ENCODE results near the gene ENOX1. TPM values are rescaled to one million over a fixed set of nuclear protein-coding genes. Genes with fewer than 3 reads are reported as not detected.

The ENOX1 gene
- polyA plus RNA-seq, 3 donors = 0.04 TPM; not detected in 2

GRCh38 chr13:43431841-43432240 lies 354.9 kb downstream of the ENOX1 start:
- Histone ChIP-seq H3K4me3 (replicated peaks in 1 of 3; ENCODE audit: low read depth in 2 of 3, low read length in 3 of 3) (no peak overlapping the region), H3K27me3 (ENCODE audit: control insufficient read depth in 2 of 2, insufficient read depth in 2 of 2, low read length in 2 of 2) (no peaks in the 10 kb centered on the region), H2AFZ (ENCODE audit: insufficient read depth, low read depth, low read length, poor library complexity, severe bottlenecking) (no peak overlapping the region), H3K9me3 (replicated peaks in 1 of 2; ENCODE audit: control insufficient read depth in 1 of 2, insufficient read depth in 1 of 2, low read length in 2 of 2) (no peaks in the 10 kb centered on the region), H4K20me1 (ENCODE audit: insufficient read depth, low read length) (no peaks in the 10 kb centered on the region), H3K36me3 (replicated peaks in 1 of 2; ENCODE audit: control insufficient read depth in 1 of 2, insufficient read depth in 2 of 2, low read length in 2 of 2) (no peaks in the 10 kb centered on the region), H3K4me2 (replicated peaks; ENCODE audit: extremely low read depth, low read length, poor library complexity, severe bottlenecking) (no peak overlapping the region), H3K4me1 (ENCODE audit: control insufficient read depth in 1 of 2, insufficient read depth in 2 of 2, low read length in 2 of 2) (peaks cover 0 to 5% of the 10 kb centered on the region in 2 donors), H3K9ac (ENCODE audit: insufficient read depth, low read length, poor library complexity, severe bottlenecking) (no peak overlapping the region), H3K79me2 (ENCODE audit: insufficient read depth, low read length) (no peaks in the 10 kb centered on the region), H3K27ac (ENCODE audit: low read depth in 1 of 2, low read length in 2 of 2) (no peak overlapping the region)
- Mint-ChIP-seq H3K27me3 (ENCODE audit: low read depth in 3 of 3) (peaks cover 0 to 6% (median 0%) of the 10 kb centered on the region in 3 donors), H3K4me3 (no peak overlapping the region), H3K36me3 (no peaks in the 10 kb centered on the region), H3K27ac (no peak overlapping the region), H3K9me3 (peaks cover 0 to 2% (median 0%) of the 10 kb centered on the region in 7 donors), H3K4me1 (peaks cover 6% of the 10 kb centered on the region)
- no peak for DNase-seq
- 90% methylated on average over 3 of the region's 8 CpGs for WGBS (ENCODE audit: insufficient coverage)
- intact Hi-C loops (cut with micrococcal nuclease) = no loop called here
- no peak for TF ChIP-seq CTCF (IDR thresholded peaks at IDR 0.05)

- no peaks in the 10 kb centered on the region for H4K20me1 ChIP-seq (ENCODE audit: insufficient read depth, low read length)
- Mint-ChIP-seq H3K4me1 (peaks cover 6% of the 10 kb centered on the region), H3K36me3 (no peaks in the 10 kb centered on the region), H3K9me3 (peaks cover 0 to 2% (median 0%) of the 10 kb centered on the region in 7 donors), H3K27me3 (ENCODE audit: low read depth in 3 of 3) (peaks cover 0 to 6% (median 0%) of the 10 kb centered on the region in 3 donors), H3K27ac (no peak overlapping the region), H3K4me3 (no peak overlapping the region)
- no peak overlapping the region for H3K4me2 ChIP-seq (replicated peaks; ENCODE audit: extremely low read depth, low read length, poor library complexity, severe bottlenecking)
- WGBS (ENCODE audit: insufficient coverage) = 73% methylated on average over 2 of the region's 4 CpGs
- intact Hi-C loops (cut with micrococcal nuclease) = no loop called here
- no peak overlapping the region for H2AFZ ChIP-seq (ENCODE audit: insufficient read depth, low read depth, low read length, poor library complexity, severe bottlenecking)
- no peak overlapping the region for H3K27ac ChIP-seq (ENCODE audit: low read depth in 1 of 2, low read length in 2 of 2)
- no peaks in the 10 kb centered on the region for H3K9me3 ChIP-seq (replicated peaks in 1 of 2; ENCODE audit: control insufficient read depth in 1 of 2, insufficient read depth in 1 of 2, low read length in 2 of 2)
- H3K9ac ChIP-seq (ENCODE audit: insufficient read depth, low read length, poor library complexity, severe bottlenecking) = no peak overlapping the region
- no peak for DNase-seq
- H3K4me3 ChIP-seq (replicated peaks in 1 of 3; ENCODE audit: low read depth in 2 of 3, low read length in 3 of 3) = no peak overlapping the region
- no peaks in the 10 kb centered on the region for H3K79me2 ChIP-seq (ENCODE audit: insufficient read depth, low read length)
- H3K36me3 ChIP-seq (replicated peaks in 1 of 2; ENCODE audit: control insufficient read depth in 1 of 2, insufficient read depth in 2 of 2, low read length in 2 of 2) = no peaks in the 10 kb centered on the region
- TF ChIP-seq CTCF (IDR thresholded peaks at IDR 0.05) = no peak
- peaks cover 0 to 5% of the 10 kb centered on the region in 2 donors for H3K4me1 ChIP-seq (ENCODE audit: control insufficient read depth in 1 of 2, insufficient read depth in 2 of 2, low read length in 2 of 2)
- H3K27me3 ChIP-seq (ENCODE audit: control insufficient read depth in 2 of 2, insufficient read depth in 2 of 2, low read length in 2 of 2) = no peaks in the 10 kb centered on the region
Measured at GRCh38 chr13:43431290-43431716, 355.5 kb downstream of the ENOX1 start.
